ENCODE data around the gene KAT2B. TPM values are rescaled to one million over a fixed set of nuclear protein-coding genes. Genes with fewer than 3 reads are reported as not detected.

KAT2B gene
- total RNA-seq, 1 donor = 15.9 TPM

- Histone ChIP-seq H3K9me3 (ENCODE audit: low read depth, low read length) (no peaks in the 10 kb centered on the region), H3K27ac (ENCODE audit: low read depth, low read length) (no peak overlapping the region), H3K4me3 (ENCODE audit: insufficient read depth, low read length) (no peak overlapping the region), H3K4me2 (ENCODE audit: insufficient read depth, low read length) (no peak overlapping the region), H4K20me1 (ENCODE audit: insufficient read depth, low read length) (no peaks in the 10 kb centered on the region), H3K4me1 (ENCODE audit: insufficient read depth, low read length) (no peaks in the 10 kb centered on the region), H2AFZ (ENCODE audit: low read length) (no peak overlapping the region), H3K36me3 (ENCODE audit: insufficient read depth, low read length) (no peaks in the 10 kb centered on the region), H3K79me2 (ENCODE audit: insufficient read depth, low read length) (no peaks in the 10 kb centered on the region), H3K27me3 (ENCODE audit: insufficient read depth, low read length) (no peaks in the 10 kb centered on the region)
- DNase-seq (ENCODE audit: insufficient read length, low spot score, missing footprints) = no peak
- TF ChIP-seq, protein P1, sequence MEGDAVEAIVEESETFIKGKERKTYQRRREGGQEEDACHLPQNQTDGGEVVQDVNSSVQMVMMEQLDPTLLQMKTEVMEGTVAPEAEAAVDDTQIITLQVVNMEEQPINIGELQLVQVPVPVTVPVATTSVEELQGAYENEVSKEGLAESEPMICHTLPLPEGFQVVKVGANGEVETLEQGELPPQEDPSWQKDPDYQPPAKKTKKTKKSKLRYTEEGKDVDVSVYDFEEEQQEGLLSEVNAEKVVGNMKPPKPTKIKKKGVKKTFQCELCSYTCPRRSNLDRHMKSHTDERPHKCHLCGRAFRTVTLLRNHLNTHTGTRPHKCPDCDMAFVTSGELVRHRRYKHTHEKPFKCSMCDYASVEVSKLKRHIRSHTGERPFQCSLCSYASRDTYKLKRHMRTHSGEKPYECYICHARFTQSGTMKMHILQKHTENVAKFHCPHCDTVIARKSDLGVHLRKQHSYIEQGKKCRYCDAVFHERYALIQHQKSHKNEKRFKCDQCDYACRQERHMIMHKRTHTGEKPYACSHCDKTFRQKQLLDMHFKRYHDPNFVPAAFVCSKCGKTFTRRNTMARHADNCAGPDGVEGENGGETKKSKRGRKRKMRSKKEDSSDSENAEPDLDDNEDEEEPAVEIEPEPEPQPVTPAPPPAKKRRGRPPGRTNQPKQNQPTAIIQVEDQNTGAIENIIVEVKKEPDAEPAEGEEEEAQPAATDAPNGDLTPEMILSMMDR (IDR thresholded peaks at IDR 0.05; ENCODE audit: extremely low read depth, low read depth, low read length) = no peak
These were observed 157.5 kb downstream of the KAT2B start for GRCh38 chr3:20197775-20198174.

- Histone ChIP-seq H3K4me1 (ENCODE audit: insufficient read depth, low read length) (no peaks in the 10 kb centered on the region), H3K4me2 (ENCODE audit: insufficient read depth, low read length) (no peak overlapping the region), H3K79me2 (ENCODE audit: insufficient read depth, low read length) (no peaks in the 10 kb centered on the region), H2AFZ (ENCODE audit: low read length) (no peak overlapping the region), H3K4me3 (ENCODE audit: insufficient read depth, low read length) (no peak overlapping the region), H3K36me3 (ENCODE audit: insufficient read depth, low read length) (no peaks in the 10 kb centered on the region), H4K20me1 (ENCODE audit: insufficient read depth, low read length) (no peaks in the 10 kb centered on the region), H3K27ac (ENCODE audit: low read depth, low read length) (no peak overlapping the region), H3K9me3 (ENCODE audit: low read depth, low read length) (no peaks in the 10 kb centered on the region), H3K27me3 (ENCODE audit: insufficient read depth, low read length) (no peaks in the 10 kb centered on the region)
- no peak for DNase-seq (ENCODE audit: insufficient read length, low spot score, missing footprints)
- TF ChIP-seq, protein P1 (IDR thresholded peaks at IDR 0.05; ENCODE audit: extremely low read depth, low read depth, low read length) = no peak
These were observed 160.9 kb downstream of the KAT2B start for GRCh38 chr3:20201143-20201542.

Small RNA genes lying within 50 kb of the gene (small RNA-seq; reads per million reads assigned to genes)
- gene MIR3135A = not detected
- not detected for gene RNU4-85P
- not detected for gene RPL39P18

Other genes with a start within 250 kb of the KAT2B start
- 0.29 and 1.8 TPM in 2 replicates for gene EFHB, start 106.2 kb upstream of the KAT2B start, total RNA-seq
- 69.1 and 88.1 TPM in 2 replicates for gene RAB5A, start 93.3 kb upstream of the KAT2B start, total RNA-seq
- gene PP2D1, start 28.2 kb upstream of the KAT2B start, total RNA-seq = not detected in 2 replicates
- 0.36 and 0.88 TPM in 2 replicates for gene SGO1, start 145.8 kb downstream of the KAT2B start, total RNA-seq